Ishikawa (cell line): ENCODE data around the gene TMBIM6.

Experiments used
- CEBPB ChIP-seq: IDR thresholded peaks from 2 replicates; pipeline ENCODE4 v1.6.1; 2012
- EGR1 ChIP-seq: IDR thresholded peaks from 2 replicates; pipeline ENCODE4 v1.6.1; 2012
- EP300 ChIP-seq: IDR thresholded peaks from 2 replicates; pipeline ENCODE4 v1.6.1; 2012; ENCODE audit warnings: borderline replicate concordance
- FOXM1 ChIP-seq: IDR thresholded peaks from 2 replicates; pipeline ENCODE4 v1.6.1; 2012; ENCODE audit warnings: low read depth, borderline replicate concordance
- NFIC ChIP-seq: IDR thresholded peaks from 2 replicates; pipeline ENCODE4 v1.6.1; 2012
- RAD21 ChIP-seq: IDR thresholded peaks from 2 replicates; pipeline ENCODE4 v1.6.1; 2012; ENCODE audit warnings: low read depth
- TAF1 ChIP-seq: IDR thresholded peaks from 2 replicates; pipeline ENCODE4 v1.6.1; 2012; ENCODE audit warnings: low read depth, mild to moderate bottlenecking
- TCF12 ChIP-seq: IDR thresholded peaks from 2 replicates; pipeline ENCODE4 v1.6.1; 2012; ENCODE audit warnings: low read depth
- TEAD4 ChIP-seq: IDR thresholded peaks from 2 replicates; pipeline ENCODE4 v1.6.1; 2012
- YY1 ChIP-seq: IDR thresholded peaks from 2 replicates; pipeline ENCODE4 v1.6.1; 2012; ENCODE audit warnings: low read depth
- TF ChIP-seq, protein P1 (sequence below): IDR thresholded peaks from 2 replicates; pipeline ENCODE4 v1.6.1; 2012; ENCODE audit warnings: low read depth, mild to moderate bottlenecking
- TF ChIP-seq, protein P2 (sequence below): IDR thresholded peaks from 2 replicates; pipeline ENCODE4 v1.6.1; 2012
- TF ChIP-seq, protein P3 (sequence below): IDR thresholded peaks from 2 replicates; pipeline ENCODE4 v1.6.1; 2012

DNA sequence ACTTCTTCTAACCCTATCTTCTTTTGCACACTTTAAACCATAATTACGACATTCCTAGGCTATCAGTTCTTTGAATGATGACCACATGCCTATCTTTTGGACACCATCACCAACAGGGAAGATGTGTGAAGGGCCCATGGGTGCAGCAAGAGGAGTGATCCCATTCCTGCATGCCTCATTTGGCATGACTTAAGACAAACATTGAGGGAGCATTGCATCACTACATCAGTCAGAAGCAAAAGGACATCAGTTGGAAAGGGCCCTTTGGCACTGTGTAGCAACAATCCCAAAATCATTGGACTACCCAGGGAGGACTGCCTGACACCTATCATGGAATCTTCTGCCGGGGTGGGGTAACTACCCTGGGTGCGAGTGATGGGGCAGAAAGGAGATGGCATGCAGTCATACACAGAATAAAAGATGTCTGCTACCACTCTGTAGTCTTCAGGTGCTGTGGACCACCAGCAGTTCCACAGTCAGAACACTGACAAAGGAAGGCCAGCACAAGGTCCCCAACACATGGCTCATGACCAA lies 10.7 kb upstream of the TMBIM6 start:
- TF ChIP-seq, protein P1, sequence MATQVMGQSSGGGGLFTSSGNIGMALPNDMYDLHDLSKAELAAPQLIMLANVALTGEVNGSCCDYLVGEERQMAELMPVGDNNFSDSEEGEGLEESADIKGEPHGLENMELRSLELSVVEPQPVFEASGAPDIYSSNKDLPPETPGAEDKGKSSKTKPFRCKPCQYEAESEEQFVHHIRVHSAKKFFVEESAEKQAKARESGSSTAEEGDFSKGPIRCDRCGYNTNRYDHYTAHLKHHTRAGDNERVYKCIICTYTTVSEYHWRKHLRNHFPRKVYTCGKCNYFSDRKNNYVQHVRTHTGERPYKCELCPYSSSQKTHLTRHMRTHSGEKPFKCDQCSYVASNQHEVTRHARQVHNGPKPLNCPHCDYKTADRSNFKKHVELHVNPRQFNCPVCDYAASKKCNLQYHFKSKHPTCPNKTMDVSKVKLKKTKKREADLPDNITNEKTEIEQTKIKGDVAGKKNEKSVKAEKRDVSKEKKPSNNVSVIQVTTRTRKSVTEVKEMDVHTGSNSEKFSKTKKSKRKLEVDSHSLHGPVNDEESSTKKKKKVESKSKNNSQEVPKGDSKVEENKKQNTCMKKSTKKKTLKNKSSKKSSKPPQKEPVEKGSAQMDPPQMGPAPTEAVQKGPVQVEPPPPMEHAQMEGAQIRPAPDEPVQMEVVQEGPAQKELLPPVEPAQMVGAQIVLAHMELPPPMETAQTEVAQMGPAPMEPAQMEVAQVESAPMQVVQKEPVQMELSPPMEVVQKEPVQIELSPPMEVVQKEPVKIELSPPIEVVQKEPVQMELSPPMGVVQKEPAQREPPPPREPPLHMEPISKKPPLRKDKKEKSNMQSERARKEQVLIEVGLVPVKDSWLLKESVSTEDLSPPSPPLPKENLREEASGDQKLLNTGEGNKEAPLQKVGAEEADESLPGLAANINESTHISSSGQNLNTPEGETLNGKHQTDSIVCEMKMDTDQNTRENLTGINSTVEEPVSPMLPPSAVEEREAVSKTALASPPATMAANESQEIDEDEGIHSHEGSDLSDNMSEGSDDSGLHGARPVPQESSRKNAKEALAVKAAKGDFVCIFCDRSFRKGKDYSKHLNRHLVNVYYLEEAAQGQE: no peak
- no peak for TF ChIP-seq EP300
- TF ChIP-seq RAD21: no peak
- TF ChIP-seq TAF1: no peak
- no peak for TF ChIP-seq CEBPB
- no peak for TF ChIP-seq TEAD4
- TF ChIP-seq, protein P2, sequence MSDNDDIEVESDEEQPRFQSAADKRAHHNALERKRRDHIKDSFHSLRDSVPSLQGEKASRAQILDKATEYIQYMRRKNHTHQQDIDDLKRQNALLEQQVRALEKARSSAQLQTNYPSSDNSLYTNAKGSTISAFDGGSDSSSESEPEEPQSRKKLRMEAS: no peak
- no peak for TF ChIP-seq TCF12
- TF ChIP-seq, protein P3, sequence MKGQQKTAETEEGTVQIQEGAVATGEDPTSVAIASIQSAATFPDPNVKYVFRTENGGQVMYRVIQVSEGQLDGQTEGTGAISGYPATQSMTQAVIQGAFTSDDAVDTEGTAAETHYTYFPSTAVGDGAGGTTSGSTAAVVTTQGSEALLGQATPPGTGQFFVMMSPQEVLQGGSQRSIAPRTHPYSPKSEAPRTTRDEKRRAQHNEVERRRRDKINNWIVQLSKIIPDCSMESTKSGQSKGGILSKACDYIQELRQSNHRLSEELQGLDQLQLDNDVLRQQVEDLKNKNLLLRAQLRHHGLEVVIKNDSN: no peak
- no peak for TF ChIP-seq NFIC
- no peak for TF ChIP-seq FOXM1
- TF ChIP-seq YY1: no peak
- TF ChIP-seq EGR1: no peak
